Measurements from ENCODE around the gene TRIM72. TPM values are rescaled to one million over a fixed set of nuclear protein-coding genes. Genes with fewer than 3 reads are reported as not detected.

Gene TRIM72
- total RNA-seq, 4 donors from 2014 or later, result under 0.01 TPM; not detected in 3

- no peaks in the 10 kb centered on the region for H3K27me3 ChIP-seq
- no peaks in the 10 kb centered on the region for H3K9me3 ChIP-seq
- no peak for DNase-seq
- peaks cover 10 to 13% of the 10 kb centered on the region in 2 donors for H3K4me1 ChIP-seq
- peak overlapping the region; percentile 78 to 95 for H3K4me3 ChIP-seq
- TF ChIP-seq CTCF (IDR thresholded peaks at IDR 0.05), result no peak
- TF ChIP-seq POLR2A (IDR thresholded peaks at IDR 0.05), result peak in 1 of 2 donors; percentile 25
- H3K36me3 ChIP-seq, result no peaks in the 10 kb centered on the region
- intact Hi-C loops (cut with DNase I; ENCODE audit: low total_unique reads), result no loop called here
- peak overlapping the region; percentile 94 to 99 for H3K27ac ChIP-seq
Observed at GRCh38 chr16:31179219-31179746, 34.6 kb upstream of the TRIM72 start.

- Histone ChIP-seq H3K36me3 (no peaks in the 10 kb centered on the region), H3K27me3 (no peaks in the 10 kb centered on the region), H3K27ac (peak within 1 kb of the TSS; percentile 94 to 99), H3K9me3 (no peaks in the 10 kb centered on the region), H3K4me3 (peak within 1 kb of the TSS; percentile 78 to 95), H3K4me1 (peaks cover 10 to 13% of the 10 kb centered on the region in 2 donors)
- TF ChIP-seq POLR2A (IDR thresholded peaks at IDR 0.05) (peak; percentile 90 to 98), CTCF (IDR thresholded peaks at IDR 0.05) (peak in 2 of 4 experiments; percentile 2 to 14)
- intact Hi-C loops (cut with DNase I; ENCODE audit: low total_unique reads), result no loop called here
- peak; percentile 91 to 92 for DNase-seq
Observed at GRCh38 chr16:31179747-31180459, 34.0 kb upstream of the TRIM72 start, which contains the start of gene FUS. TSS of gene FUS (plus strand) at chr16:31180139. CDS start at chr16:31180215, 76 bp downstream.

- H3K9me3 ChIP-seq, result no peaks in the 10 kb centered on the region
- intact Hi-C loops (cut with DNase I; ENCODE audit: low total_unique reads), result no loop called here
- no peak for TF ChIP-seq CTCF (IDR thresholded peaks at IDR 0.05)
- TF ChIP-seq POLR2A (IDR thresholded peaks at IDR 0.05), result no peak
- H3K27ac ChIP-seq, result peak overlapping the region; percentile 94 to 99
- peak; percentile 38 to 43 for DNase-seq
- H3K4me3 ChIP-seq, result peak overlapping the region; percentile 78 to 95
- peaks cover 10 to 13% of the 10 kb centered on the region in 2 donors for H3K4me1 ChIP-seq
- H3K36me3 ChIP-seq, result no peaks in the 10 kb centered on the region
- H3K27me3 ChIP-seq, result no peaks in the 10 kb centered on the region
Observed at GRCh38 chr16:31181102-31181830, 32.7 kb upstream of the TRIM72 start.

GRCh38 chr16:31182391-31182790 is 31.5 kb upstream of the TRIM72 start:
- Histone ChIP-seq H3K4me1 (peaks cover 10 to 13% of the 10 kb centered on the region in 2 donors), H3K4me3 (peak overlapping the region in 1 of 2 donors; percentile 78), H3K27me3 (no peaks in the 10 kb centered on the region), H3K9me3 (no peaks in the 10 kb centered on the region), H3K27ac (no peak overlapping the region), H3K36me3 (no peaks in the 10 kb centered on the region)
- no peak for TF ChIP-seq POLR2A (IDR thresholded peaks at IDR 0.05)
- no peak for TF ChIP-seq CTCF (IDR thresholded peaks at IDR 0.05)
- no peak for DNase-seq
- intact Hi-C loops (cut with DNase I; ENCODE audit: low total_unique reads), result no loop called here

Data from uterus (tissue), 4 donors.